Parathyroid adenoma (tissue), 2 donors: ENCODE measurements around the gene WDR62.

ENCODE experiments used
- H2AFZ ChIP-seq: fragments of 300-600 bp; sonication (generic); one replicate; pipeline ENCODE4 v1.7.0; 2017; ENCODE audit warnings: antibody characterized with exemption, mild to moderate bottlenecking
- H3K27ac ChIP-seq: fragments of 300-600 bp; sonication (generic); one replicate; pipeline ENCODE4 v1.7.0; 2017
- H3K27me3 ChIP-seq: fragments of 300-600 bp; sonication (generic); one replicate; pipeline ENCODE4 v1.7.0; 2017; ENCODE audit warnings: low read length; ENCODE audit not compliant: control insufficient read depth, insufficient read depth
- H3K36me3 ChIP-seq: fragments of 300-600 bp; sonication (generic); one replicate; pipeline ENCODE4 v1.7.0; 2017; ENCODE audit warnings: low read length; ENCODE audit not compliant: control insufficient read depth, insufficient read depth
- H3K4me1 ChIP-seq: fragments of 300-600 bp; sonication (generic); one replicate; pipeline ENCODE4 v1.7.0; 2017; ENCODE audit warnings: control low read depth
- H3K4me2 ChIP-seq: fragments of 300-600 bp; sonication (generic); one replicate; pipeline ENCODE4 v1.7.0; 2017; ENCODE audit warnings: low read length
- H3K4me3 ChIP-seq: fragments of 300-600 bp; sonication (generic); one replicate; pipeline ENCODE4 v1.7.0; 2017; ENCODE audit warnings: low read depth, low read length
- H3K79me2 ChIP-seq: fragments of 300-600 bp; sonication (generic); one replicate; pipeline ENCODE4 v1.7.0; 2017; ENCODE audit warnings: control low read depth
- H3K9ac ChIP-seq: fragments of 300-600 bp; sonication (generic); one replicate; pipeline ENCODE4 v1.7.0; 2017; ENCODE audit warnings: mild to moderate bottlenecking
- H3K9me3 ChIP-seq: fragments of 300-600 bp; sonication (generic); one replicate; pipeline ENCODE4 v1.7.0; 2017; ENCODE audit warnings: low read length; ENCODE audit not compliant: control insufficient read depth
- CTCF ChIP-seq: fragments of 300-600 bp; sonication (generic); IDR thresholded peaks from one replicate; pipeline ENCODE4 v1.7.0; 2017; ENCODE audit warnings: antibody characterized with exemption, mild to moderate bottlenecking
- donor health status: primary hyperparathyroidism.

WDR62 gene

GRCh38 chr19:36027696-36028095, 27.0 kb upstream of the WDR62 start:
- Histone ChIP-seq H3K79me2 (no peaks in the 10 kb centered on the region), H3K27ac (no peak overlapping the region), H2AFZ (no peak overlapping the region), H3K36me3 (no peaks in the 10 kb centered on the region), H3K4me1 (peaks cover 3% of the 10 kb centered on the region), H3K9me3 (no peaks in the 10 kb centered on the region), H3K4me2 (no peak overlapping the region), H3K27me3 (no peaks in the 10 kb centered on the region), H3K4me3 (no peak overlapping the region), H3K9ac (no peak overlapping the region)
- no peak for TF ChIP-seq CTCF

GRCh38 chr19:36028313-36029041, 26.2 kb upstream of the WDR62 start:
- Histone ChIP-seq H3K4me2 (no peak overlapping the region), H2AFZ (no peak overlapping the region), H3K27me3 (no peaks in the 10 kb centered on the region), H3K4me3 (no peak overlapping the region), H3K4me1 (peaks cover 3% of the 10 kb centered on the region), H3K27ac (no peak overlapping the region), H3K9ac (no peak overlapping the region), H3K9me3 (no peaks in the 10 kb centered on the region), H3K36me3 (no peaks in the 10 kb centered on the region), H3K79me2 (no peaks in the 10 kb centered on the region)
- TF ChIP-seq CTCF = no peak

GRCh38 chr19:36030264-36031148, 24.2 kb upstream of the WDR62 start:
- no peak overlapping the region for H3K9ac ChIP-seq
- no peak overlapping the region for H2AFZ ChIP-seq
- no peaks in the 10 kb centered on the region for H3K27me3 ChIP-seq
- no peaks in the 10 kb centered on the region for H3K9me3 ChIP-seq
- no peaks in the 10 kb centered on the region for H3K79me2 ChIP-seq
- TF ChIP-seq CTCF = peak; percentile 15
- no peak overlapping the region for H3K27ac ChIP-seq
- H3K36me3 ChIP-seq = no peaks in the 10 kb centered on the region
- peaks cover 3% of the 10 kb centered on the region for H3K4me1 ChIP-seq
- no peak overlapping the region for H3K4me2 ChIP-seq
- no peak overlapping the region for H3K4me3 ChIP-seq

- Histone ChIP-seq H3K4me3 (no peak overlapping the region), H3K9me3 (no peaks in the 10 kb centered on the region), H2AFZ (no peak overlapping the region), H3K4me1 (peaks cover 3% of the 10 kb centered on the region), H3K79me2 (no peaks in the 10 kb centered on the region), H3K9ac (no peak overlapping the region), H3K27ac (no peak overlapping the region), H3K36me3 (no peaks in the 10 kb centered on the region), H3K4me2 (no peak overlapping the region), H3K27me3 (no peaks in the 10 kb centered on the region)
- no peak for TF ChIP-seq CTCF
Observed at GRCh38 chr19:36031308-36031707, 23.4 kb upstream of the WDR62 start.
